ENCODE measurements around the gene GZMA.
"Not testable (repeated sequence)": the region's sequence is repeated elsewhere in the genome, so short reads cannot be mapped to it uniquely, and the experiment has no call there.

- TF ChIP-seq CTCF (IDR thresholded peaks at IDR 0.05; ENCODE audit: low read length); EZH2 (IDR thresholded peaks at IDR 0.05; ENCODE audit: borderline replicate concordance, low read length): not testable (repeated sequence)
Measured at GRCh38 chr5:55105976-55106375, 3.5 kb downstream of the GZMA start.
